ENCODE results near the gene MYO1B.

MYO1B gene

DNA sequence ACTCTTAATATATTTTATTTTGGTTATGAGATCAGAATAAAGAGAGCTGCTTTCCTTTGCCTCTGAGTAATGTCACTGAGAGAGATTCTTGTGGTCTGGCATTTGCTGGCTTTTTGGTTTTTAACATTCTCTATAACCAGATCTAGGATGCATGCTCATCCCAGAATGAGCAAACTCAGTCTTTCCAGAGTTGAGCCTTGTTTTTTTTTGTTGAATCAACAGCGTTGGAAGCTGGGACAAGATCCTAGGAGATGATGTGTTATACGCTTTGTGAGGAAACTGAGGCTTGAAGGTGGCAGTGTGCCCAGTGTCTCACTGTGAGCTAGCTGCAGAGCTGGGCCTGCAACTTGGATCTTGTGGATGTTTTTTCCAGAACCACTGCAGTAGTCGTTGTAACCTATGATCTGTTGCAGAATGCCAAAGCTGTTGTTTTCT, 19.5 kb downstream of the MYO1B start:
- DNase-seq, result no peak

GRCh38 chr2:191265311-191266170, 20.3 kb downstream of the MYO1B start:
- no peak for DNase-seq

GRCh38 chr2:191266201-191266600, 21.0 kb downstream of the MYO1B start:
- no peak for DNase-seq

DNA sequence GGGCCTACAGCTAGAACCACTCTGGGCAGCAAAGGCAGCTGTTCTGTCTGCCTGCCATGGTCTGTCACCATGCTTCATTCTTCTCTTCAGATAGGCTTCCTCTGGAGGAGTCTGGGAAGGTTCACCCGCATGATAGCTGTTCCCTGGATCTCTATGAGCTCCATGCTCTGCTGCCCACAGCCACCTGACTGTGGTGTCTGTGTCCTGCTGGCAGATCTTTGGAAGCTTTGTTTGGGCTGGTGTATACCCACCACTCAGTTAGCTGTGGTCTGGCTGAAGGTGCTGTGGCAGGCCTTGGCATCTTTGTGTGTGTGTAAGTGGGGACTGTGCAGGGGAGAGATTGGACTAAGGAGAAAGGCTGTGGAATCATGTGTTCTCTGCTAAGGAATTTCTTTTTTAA, 23.4 kb downstream of the MYO1B start:
- DNase-seq, result no peak

GRCh38 chr2:191270306-191271161, 25.3 kb downstream of the MYO1B start:
- no peak for DNase-seq

DNA sequence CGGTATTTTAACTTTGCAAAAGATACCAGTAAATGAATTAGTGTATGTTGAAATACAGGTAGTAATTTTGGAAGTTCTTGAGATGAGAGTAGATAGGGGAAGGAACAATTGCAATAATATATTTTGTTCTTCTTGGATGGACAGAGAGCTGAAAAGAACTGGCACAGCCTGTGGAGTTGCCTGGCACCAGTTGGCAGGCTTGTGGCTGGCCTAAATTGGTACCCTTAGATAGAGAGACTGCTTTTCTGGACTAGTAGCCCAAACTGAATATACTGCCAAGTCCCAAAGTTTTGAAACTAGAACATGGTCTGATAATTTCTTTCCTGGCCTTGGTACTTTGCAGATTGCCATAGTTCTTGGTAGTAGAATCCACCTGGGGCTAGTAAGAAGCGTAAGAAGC, 26.9 kb downstream of the MYO1B start:
- no peak for DNase-seq

DNA sequence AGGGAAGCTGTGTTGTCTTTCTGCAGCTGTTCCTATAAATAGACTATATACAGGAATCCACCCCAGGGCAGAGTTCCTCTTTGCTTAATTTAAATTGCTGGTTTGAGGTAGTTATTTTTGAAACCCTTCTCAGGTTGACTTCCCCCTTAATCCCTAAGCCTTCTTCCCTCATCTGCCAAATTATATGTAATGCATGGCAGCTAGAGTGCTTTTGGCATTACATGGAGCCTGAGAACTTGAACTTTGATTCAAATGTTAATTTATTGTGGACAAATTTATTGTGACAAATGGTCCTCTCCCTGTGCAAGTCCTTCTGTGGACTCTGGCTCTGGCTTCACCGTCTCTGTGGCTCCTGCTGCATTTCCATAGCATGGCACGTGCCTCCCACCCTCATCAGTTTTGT, 29.2 kb downstream of the MYO1B start:
- no peak for DNase-seq

DNA sequence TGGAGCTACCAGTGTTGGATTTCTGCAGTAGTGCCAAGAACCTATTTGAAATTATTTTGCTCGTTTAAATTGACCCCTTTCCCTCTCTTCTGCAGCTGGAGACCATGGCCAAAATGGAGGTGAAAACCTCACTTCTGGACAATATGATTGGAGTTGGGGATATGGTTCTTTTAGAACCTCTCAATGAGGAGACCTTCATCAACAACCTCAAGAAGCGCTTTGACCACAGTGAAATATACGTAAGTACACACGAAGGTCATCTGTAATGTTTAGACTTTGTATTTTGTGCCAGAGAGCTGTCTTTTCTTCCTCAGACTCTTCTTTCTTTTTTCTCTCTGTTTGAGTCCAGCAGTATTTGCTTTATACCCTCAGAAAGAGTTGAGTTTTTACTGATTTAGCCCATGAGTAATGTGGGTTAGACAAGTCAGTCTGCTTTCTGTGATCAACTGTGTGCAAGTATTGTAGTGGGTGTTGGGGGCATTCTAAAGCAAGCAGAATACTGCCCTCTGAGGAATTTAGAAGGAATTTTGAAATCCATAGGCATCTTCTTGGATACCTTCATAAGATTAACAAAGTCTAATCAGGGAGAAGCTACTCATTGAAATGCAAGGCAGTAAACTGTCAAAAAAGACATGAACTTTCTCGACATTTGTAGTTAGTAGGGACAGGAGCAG, 31.7 kb downstream of the MYO1B start:
- DNase-seq, result no peak

DNA sequence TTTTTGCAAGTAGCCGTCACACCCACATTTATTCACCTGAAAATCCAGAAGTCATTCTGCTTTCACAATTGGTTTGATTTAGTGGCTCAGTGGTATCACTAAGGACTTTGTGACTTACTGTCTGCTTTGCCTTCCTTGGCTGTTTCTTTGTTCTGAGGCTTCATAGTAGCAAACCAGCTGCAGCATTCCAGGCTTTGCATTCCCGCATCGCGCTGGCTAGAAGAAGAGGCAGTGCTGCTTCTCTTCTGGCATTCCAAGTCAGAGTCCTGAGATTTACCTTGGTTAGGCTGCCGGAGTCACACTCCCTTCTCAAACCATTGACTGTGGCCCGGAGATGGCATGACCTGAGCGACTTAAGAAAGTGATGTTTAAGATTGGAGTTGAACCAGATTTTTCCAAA, 35.1 kb downstream of the MYO1B start:
- no peak for DNase-seq

DNA sequence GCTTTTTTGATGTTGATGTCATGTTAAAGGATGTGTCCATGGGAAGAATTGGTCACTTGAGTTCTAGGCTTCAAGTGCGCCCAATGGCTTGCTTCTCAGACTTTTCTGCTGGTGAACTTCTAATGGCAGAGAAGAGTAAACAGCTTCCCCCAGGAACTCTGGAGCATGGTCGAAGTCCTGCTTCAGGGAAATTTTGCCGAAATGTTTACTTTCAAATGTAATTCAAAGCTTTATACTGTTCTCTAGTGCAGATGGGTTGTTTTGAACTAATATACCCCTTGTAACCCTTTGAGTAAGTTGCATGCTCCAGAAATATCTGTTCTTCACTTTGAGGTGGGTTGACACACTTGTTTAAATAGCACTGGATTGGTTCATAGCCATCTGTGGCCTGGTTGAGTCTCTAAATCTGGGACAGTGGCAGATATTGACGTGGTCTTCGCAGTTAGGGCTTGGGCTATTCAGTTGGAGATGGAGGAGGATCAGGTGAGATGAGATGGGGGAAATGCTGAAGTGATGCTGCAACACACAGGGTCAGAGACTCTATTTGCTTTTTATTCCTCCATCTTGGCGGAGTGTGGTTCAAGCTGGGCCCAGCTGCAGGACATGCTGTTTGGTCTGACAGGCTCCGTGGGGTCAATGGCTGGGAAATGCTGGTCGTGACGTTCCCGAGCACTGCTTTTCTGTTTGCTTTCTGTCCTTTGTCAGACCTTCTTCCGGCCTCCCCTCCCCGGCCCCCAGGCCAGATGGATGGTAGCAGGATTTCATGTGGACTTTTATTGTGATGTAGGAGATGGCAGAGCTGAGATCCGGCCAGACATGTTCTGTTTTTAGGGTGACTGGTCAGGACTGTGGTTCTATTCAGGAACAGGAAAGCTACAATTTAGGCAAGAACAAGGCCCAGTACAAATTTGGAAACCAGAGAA, 35.9 kb downstream of the MYO1B start:
- no peak for DNase-seq

GRCh38 chr2:191285252-191285651, 40.0 kb downstream of the MYO1B start:
- no peak for DNase-seq

DNA sequence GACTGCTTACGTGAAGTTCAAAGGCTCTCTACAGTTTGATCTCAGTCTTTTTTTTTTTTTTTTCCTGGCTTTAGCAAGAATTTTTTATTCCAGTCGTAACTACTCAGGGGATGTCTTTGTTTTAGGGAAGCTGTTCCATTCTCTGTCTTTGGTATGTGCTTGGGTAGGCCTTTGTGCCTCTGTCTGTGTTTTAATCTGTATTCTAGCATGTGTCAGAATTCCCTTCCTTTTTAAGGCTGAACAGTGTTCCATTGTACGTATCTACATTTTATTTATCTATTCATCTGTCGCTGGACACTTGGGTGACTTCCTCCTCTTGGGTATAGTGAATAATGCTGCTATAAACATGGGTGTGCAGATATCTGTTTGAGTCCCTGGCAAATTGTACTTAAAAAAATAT, 42.6 kb downstream of the MYO1B start:
- DNase-seq, result no peak

- DNase-seq, result no peak
These were observed 43.8 kb downstream of the MYO1B start for GRCh38 chr2:191289049-191289448.

GRCh38 chr2:191291471-191291870, 46.3 kb downstream of the MYO1B start:
- DNase-seq, result no peak

DNA sequence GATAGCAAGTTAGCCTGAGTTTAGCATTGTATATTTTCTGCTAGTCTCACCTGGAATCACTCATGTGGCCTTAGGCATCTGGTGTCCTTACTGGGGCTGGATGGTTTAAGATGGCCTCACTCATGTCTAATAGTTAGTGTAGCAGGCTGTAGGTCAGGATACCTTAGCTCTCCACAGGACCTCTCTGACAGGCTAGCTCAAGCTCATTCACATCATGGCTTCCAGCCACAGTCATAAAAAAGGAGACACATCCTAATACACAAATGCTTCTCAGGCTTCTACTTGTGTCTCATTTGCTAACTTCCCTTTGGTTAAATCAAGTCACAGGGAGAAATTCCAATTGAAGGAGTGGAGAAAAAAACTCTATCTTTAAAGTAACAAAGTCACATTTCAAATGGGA, 47.7 kb downstream of the MYO1B start:
- DNase-seq, result no peak

DNA sequence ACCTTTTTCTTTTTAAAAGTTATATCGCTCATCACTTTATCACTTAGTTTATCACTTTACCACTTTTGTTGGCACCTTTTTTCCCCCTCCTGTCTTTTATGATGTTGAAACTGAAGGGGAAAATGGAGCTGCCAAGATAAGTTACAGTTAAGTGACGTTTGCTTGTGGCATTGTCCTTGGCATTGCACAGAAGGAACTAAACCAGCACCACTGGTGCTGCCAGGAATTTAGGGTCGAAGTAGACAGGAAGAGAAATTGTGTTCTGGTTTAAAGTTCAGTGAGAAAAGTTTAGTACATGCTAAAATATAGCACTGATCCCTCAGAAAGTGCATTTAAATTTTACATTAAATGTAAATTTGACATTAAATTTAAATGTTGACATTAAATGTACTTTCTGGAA, 49.9 kb downstream of the MYO1B start:
- no peak for DNase-seq

- no peak for DNase-seq
These were observed 51.1 kb downstream of the MYO1B start for GRCh38 chr2:191296083-191297006.

DNA sequence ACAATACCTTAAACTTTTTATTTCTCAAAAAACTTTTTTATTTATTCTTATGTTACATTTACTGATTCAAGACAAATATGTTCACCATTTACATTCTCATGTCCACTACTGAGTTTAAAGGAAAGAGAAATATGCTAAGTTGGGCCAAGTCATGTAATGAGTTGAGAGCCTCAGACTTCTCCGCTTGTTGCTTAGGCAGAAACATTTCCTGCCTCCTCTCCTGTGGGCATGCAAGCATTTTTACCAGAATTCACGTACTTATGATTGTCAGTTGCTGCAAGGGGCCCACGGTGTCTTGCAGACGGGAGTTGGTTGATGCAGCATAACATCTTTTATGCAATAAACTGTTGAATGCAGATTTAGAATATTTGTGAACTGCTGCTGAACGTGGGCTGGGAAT, 51.8 kb downstream of the MYO1B start:
- DNase-seq, result no peak

DNA sequence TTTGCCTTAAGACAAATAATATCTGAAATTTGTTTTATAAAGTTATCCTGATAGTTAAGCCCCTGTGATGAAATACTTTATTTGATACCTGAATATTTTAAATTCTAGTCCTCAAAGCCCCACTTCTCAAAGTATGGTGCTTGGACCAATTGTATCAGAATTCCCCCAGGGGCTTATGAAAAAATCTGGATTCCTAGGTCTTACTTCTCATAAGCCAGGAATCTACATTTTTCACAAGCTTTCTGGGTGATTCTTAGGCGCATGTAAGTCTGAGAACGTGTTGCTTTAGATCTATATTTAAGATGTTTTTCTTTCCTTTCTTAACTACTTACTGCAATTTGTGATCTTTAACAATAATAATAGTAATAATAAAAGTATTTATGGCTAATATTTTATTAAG, 53.1 kb downstream of the MYO1B start:
- DNase-seq, result no peak

GRCh38 chr2:191299010-191299409, 53.8 kb downstream of the MYO1B start:
- DNase-seq, result no peak

- DNase-seq, result no peak
These were observed 54.7 kb downstream of the MYO1B start for GRCh38 chr2:191299866-191300265.

All from CD4-positive, alpha-beta T cell treated with Interferon gamma for 1 hour (primary cell).